GM12878 (cell line): ENCODE data around the gene NKTR. TPM values are rescaled to one million over a fixed set of nuclear protein-coding genes. Genes with fewer than 3 reads are reported as not detected.

Experiments used
- ATAC-seq: fragments of 200-7000 bp; cut with Tn5 transposase; 3 replicates; pipeline ENCODE4 v1.9.1; 2020; ENCODE audit warnings: mild to moderate bottlenecking, moderate library complexity
- BruUV-seq: library from RNA; stranded (reverse); fragments of 400-500 nt; replicated peaks from 2 replicates; lab custom pipeline; 2021; lab: Mats Ljungman, UMichigan
- CTCF ChIA-PET: fragments of 300-600 bp; sonication (Branson Sonifier 250); formaldehyde crosslinking; extraction: SDS; loops from one replicate; lab custom pipeline; 2021; ENCODE audit warnings: inconsistent platforms; lab: Yijun Ruan, JAX
- POLR2A ChIA-PET: fragments of 350-600 bp; formaldehyde crosslinking; extraction: SDS; loops from one replicate; lab custom pipeline; 2021; ENCODE audit warnings: inconsistent platforms; lab: Charles Lee
- RAD21 ChIA-PET: fragments of 300-600 bp; sonication (Branson Sonifier 250); formaldehyde crosslinking; loops from one replicate; lab custom pipeline; 2023; ENCODE audit warnings: antibody characterized with exemption; ENCODE audit not compliant: unreplicated experiment; lab: Charles Lee
- SMC1A ChIA-PET: fragments of 300-600 bp; sonication (Branson Sonifier 250); formaldehyde crosslinking; loops from one replicate; lab custom pipeline; 2023; ENCODE audit not compliant: unreplicated experiment, uncharacterized antibody; lab: Charles Lee
- DNase-seq: peaks from one replicate; pipeline ENCODE4 v3.0.0-alpha.2; 2011; ENCODE audit warnings: low read depth, low spot score
- FAIRE-seq: peaks from 3 replicates; lab custom pipeline; 2011; peaks lifted over from hg19 to GRCh38; lab: Jason Lieb, UNC
- H2AFZ ChIP-seq: 2 replicates; pipeline ENCODE4 v1.6.0; 2011; ENCODE audit warnings: low read depth, low read length, control low read depth; ENCODE audit not compliant: control insufficient read depth
- H3K27ac ChIP-seq: 2 replicates; pipeline ENCODE4 v1.5.1; 2011; ENCODE audit warnings: control low read depth; ENCODE audit not compliant: control insufficient read depth, insufficient read depth
- H3K27me3 ChIP-seq, 2 experiments: replicated peaks in 1 of 2; 2 replicates each; pipeline versions ENCODE4 v1.6.0 to v1.6.1; 2011; ENCODE audit warnings: low read length in 1 of 2; ENCODE audit not compliant: control insufficient read depth in 2 of 2, insufficient read depth in 2 of 2
- H3K36me3 ChIP-seq, 2 experiments: 2 replicates each; pipeline ENCODE4 v1.5.1; 2011; ENCODE audit warnings: low read length in 1 of 2; ENCODE audit not compliant: control insufficient read depth in 2 of 2, insufficient read depth in 2 of 2
- H3K4me1 ChIP-seq: 2 replicates; pipeline ENCODE4 v1.6.1; 2011; ENCODE audit warnings: mild to moderate bottlenecking, low read length, moderate library complexity, mixed read lengths; ENCODE audit not compliant: control insufficient read depth, insufficient read depth
- H3K4me2 ChIP-seq: 2 replicates; pipeline ENCODE4 v1.6.0; 2011; ENCODE audit warnings: control low read depth; ENCODE audit not compliant: control insufficient read depth, insufficient read depth
- H3K4me3 ChIP-seq: fragments of 200-600 bp; sonication (generic); 2 replicates; pipeline ENCODE4 v1.5.1; 2016
- H3K79me2 ChIP-seq: 2 replicates; pipeline ENCODE4 v1.6.0; 2011; ENCODE audit warnings: low read length; ENCODE audit not compliant: control insufficient read depth, insufficient read depth
- H3K9ac ChIP-seq: 2 replicates; pipeline ENCODE4 v1.8.0; 2011; ENCODE audit warnings: low read length, control low read depth, mixed read lengths; ENCODE audit not compliant: control insufficient read depth, insufficient read depth
- H3K9me3 ChIP-seq: replicated peaks from 3 replicates; pipeline ENCODE4 v1.5.1; 2011; ENCODE audit warnings: mild to moderate bottlenecking, low read length; ENCODE audit not compliant: control insufficient read depth, insufficient read depth
- H4K20me1 ChIP-seq: 2 replicates; pipeline ENCODE4 v1.6.0; 2011; ENCODE audit not compliant: control insufficient read depth, insufficient read depth
- CHD2 ChIP-seq: IDR thresholded peaks from 2 replicates; pipeline ENCODE4 v1.6.1; 2011; ENCODE audit warnings: low read depth, low read length, improper control_type of control experiment, borderline replicate concordance
- CREB1 ChIP-seq: IDR thresholded peaks from 2 replicates; pipeline ENCODE4 v1.6.1; 2012; ENCODE audit warnings: low read depth, mild to moderate bottlenecking, inconsistent platforms
- DPF2 ChIP-seq: fragments of 450-650 bp; IDR thresholded peaks from 2 replicates; pipeline ENCODE4 v1.6.1; 2017; ENCODE audit warnings: mild to moderate bottlenecking
- FOXM1 ChIP-seq: IDR thresholded peaks from 2 replicates; pipeline ENCODE4 v1.6.1; 2012; ENCODE audit warnings: low read depth, mild to moderate bottlenecking, inconsistent platforms, low read length, moderate library complexity
- IKZF2 ChIP-seq, 2 experiments: fragments of 450-650 bp; IDR thresholded peaks; 2 replicates each; pipeline ENCODE4 v1.6.1; 2017; ENCODE audit warnings: mild to moderate bottlenecking in 2 of 2, moderate library complexity in 2 of 2
- PML ChIP-seq: IDR thresholded peaks from 2 replicates; pipeline ENCODE4 v1.6.1; 2012; ENCODE audit warnings: low read length, inconsistent platforms
- RBBP5 ChIP-seq: fragments of 200-600 bp; sonication (generic); conservative IDR thresholded peaks from 2 replicates; pipeline ENCODE4 v1.6.1; 2016
- SRF ChIP-seq, 2 experiments: IDR thresholded peaks; 2 replicates each; pipeline ENCODE4 v1.6.1; 2011; ENCODE audit warnings: low read depth in 2 of 2, low read length in 2 of 2, mild to moderate bottlenecking in 1 of 2, moderate library complexity in 1 of 2
- WGBS: methylation state at CpG from one replicate; pipeline ENCODE4 v1.1.6; 2016; ENCODE audit warnings: low lambda C conversion rate; ENCODE audit not compliant: insufficient replicate concordance, insufficient coverage; ENCODE audit errors: missing lambda C conversion rate; 5-methylcytosine and 5-hydroxymethylcytosine counted together
- in situ Hi-C: fragments of 300-500 bp; cut with MboI; formaldehyde crosslinking; loops from 9 replicates; pipeline ENCODE4 v1.14.3; 2018; ENCODE audit warnings: mixed read lengths
- intact Hi-C: fragments of 100-400 bp; cut with micrococcal nuclease; formaldehyde crosslinking; loops from one replicate; pipeline ENCODE4 v1.14.2; 2022; ENCODE audit not compliant: unreplicated experiment
- polyA plus RNA-seq, 11 experiments: library from polyadenylated mRNA; depleted of rRNA in 4 of 11; unstranded in 6 of 11; stranded (reverse) in 5 of 11; fragments of >200 nt; fragmentation: Nextera tagmentation in 4 of 11; fragmentation: Illumina TruSeq in 1 of 11; extraction: Ambion mirVana in 4 of 11; extraction: Trizol in 1 of 11; gene quantifications; 1 replicate in 1 of 11; 2 replicates in 10 of 11; pipeline versions ENCODE4 v1.2.1 to v1.2.3, GENCODE V29; 2011 to 2016; ENCODE audit warnings: inconsistent platforms in 2 of 11, missing spikeins in 2 of 11, low read depth in 1 of 11
- total RNA-seq, 4 experiments: library from RNA; depleted of rRNA in 3 of 4; stranded (reverse); fragments of >200 nt in 3 of 4; fragmentation: Illumina TruSeq in 1 of 4; extraction: Trizol in 1 of 4; gene quantifications; 2 replicates each; pipeline versions ENCODE4 v1.2.1 to v1.2.3, GENCODE V29; 2013 to 2021
- TF ChIP-seq, protein P1 (sequence below): fragments of 450-650 bp; conservative IDR thresholded peaks from 2 replicates; pipeline ENCODE4 v1.6.1; 2017; ENCODE audit warnings: mild to moderate bottlenecking, moderate library complexity

NKTR gene
- total and polyA plus RNA-seq, 10 of the 15 experiments (the other 5 are each of a cell fraction or from before 2014, with no cell fraction given), result 15.3 to 91.9 (median 55.3) TPM

DNA sequence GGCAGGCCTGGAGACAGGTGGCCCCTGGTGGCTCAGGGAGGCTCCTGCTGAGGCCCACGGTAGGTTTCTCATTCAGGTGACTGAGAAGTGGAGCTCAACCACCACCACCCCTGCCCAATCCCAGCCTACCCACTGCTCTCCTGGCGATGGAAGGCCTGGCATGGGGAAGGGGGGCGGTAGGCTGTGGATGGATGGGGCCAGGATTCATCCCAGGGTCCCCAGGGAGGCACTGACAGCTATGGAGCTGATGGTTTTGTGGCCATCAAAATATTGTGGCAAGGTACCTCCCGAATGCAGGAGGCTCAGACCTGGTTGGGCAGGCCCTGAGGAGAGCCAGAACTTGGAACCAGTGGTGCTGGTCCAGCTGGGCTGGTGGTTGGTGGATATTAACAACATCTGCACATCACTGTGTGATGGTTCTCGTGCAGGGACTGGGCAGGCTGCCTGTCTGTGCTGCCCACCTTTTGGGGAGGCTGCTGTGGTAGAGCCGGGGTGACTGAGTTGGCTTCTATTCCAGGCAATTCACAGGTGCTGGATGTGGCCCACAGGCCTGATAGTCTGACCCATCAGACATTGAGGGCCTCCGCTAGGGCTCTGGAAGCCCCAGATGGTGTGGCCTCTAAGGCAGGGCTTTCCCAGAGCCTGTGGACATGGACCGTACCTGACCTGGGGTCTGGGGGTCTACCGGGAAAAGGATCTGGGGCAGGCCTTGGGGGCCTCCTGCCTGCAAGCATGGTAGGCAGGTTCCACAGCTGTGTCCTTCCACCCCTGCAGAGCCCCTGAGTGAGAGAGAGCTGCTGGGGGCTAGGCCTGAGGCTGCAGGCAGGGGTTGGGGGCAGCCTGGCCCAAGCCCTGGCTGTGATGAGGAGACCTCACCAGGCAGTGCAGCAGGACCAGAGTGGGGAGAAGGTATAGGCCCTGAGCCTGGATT, 56.5 kb downstream of the NKTR start:
- RAD21 ChIA-PET, result no interaction called here
- BruUV-seq, result no TSS peak
- H3K9ac ChIP-seq, result no peak overlapping the region

More for the DNA sequence above, 56.5 kb downstream of the NKTR start:
- intact Hi-C loops (no loop called here), in situ Hi-C loops (no loop called here)
- FAIRE-seq (no peak), ATAC-seq (no peak), DNase-seq (no peak)
- Histone ChIP-seq H2AFZ (no peak overlapping the region), H3K9me3 (no peaks in the 10 kb centered on the region), H3K79me2 (no peaks in the 10 kb centered on the region; the same call in 1 of the 2 replicates), H3K27me3 (no peaks in the 10 kb centered on the region), H3K4me1 (peaks cover 17% of the 10 kb centered on the region), H3K36me3 (no peaks in the 10 kb centered on the region; a peak in 1 of 4 replicates), H3K4me3 (no peak overlapping the region), H4K20me1 (no peaks in the 10 kb centered on the region), H3K27ac (no peak overlapping the region), H3K4me2 (no peak overlapping the region)
- ChIA-PET POLR2A (no interaction called here), SMC1A (no interaction called here), CTCF (no interaction called here)
- WGBS, result 93% methylated on average over 9 of the region's 9 CpGs
- TF ChIP-seq, protein P1, sequence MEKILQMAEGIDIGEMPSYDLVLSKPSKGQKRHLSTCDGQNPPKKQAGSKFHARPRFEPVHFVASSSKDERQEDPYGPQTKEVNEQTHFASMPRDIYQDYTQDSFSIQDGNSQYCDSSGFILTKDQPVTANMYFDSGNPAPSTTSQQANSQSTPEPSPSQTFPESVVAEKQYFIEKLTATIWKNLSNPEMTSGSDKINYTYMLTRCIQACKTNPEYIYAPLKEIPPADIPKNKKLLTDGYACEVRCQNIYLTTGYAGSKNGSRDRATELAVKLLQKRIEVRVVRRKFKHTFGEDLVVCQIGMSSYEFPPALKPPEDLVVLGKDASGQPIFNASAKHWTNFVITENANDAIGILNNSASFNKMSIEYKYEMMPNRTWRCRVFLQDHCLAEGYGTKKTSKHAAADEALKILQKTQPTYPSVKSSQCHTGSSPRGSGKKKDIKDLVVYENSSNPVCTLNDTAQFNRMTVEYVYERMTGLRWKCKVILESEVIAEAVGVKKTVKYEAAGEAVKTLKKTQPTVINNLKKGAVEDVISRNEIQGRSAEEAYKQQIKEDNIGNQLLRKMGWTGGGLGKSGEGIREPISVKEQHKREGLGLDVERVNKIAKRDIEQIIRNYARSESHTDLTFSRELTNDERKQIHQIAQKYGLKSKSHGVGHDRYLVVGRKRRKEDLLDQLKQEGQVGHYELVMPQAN, result no peak
- TF ChIP-seq CREB1 (no peak), IKZF2 (IDR thresholded peaks at IDR 0.05) (no peak), RBBP5 (no peak), DPF2 (no peak), FOXM1 (no peak), PML (no peak), CHD2 (no peak), SRF (IDR thresholded peaks at IDR 0.05; ENCODE audit: low read depth in 2 of 2, low read length in 2 of 2) (no peak)
